Activated CD4-positive, alpha-beta T cell treated with anti-CD3 and anti-CD28 coated beads for 1 hour (primary cell): Measurements from ENCODE around the gene WDR45B.

Experiments used
- DNase-seq: peaks from one replicate; pipeline ENCODE4 v3.0.0-alpha.2; 2020

WDR45B gene

GRCh38 chr17:82619641-82620040 lies 28.6 kb downstream of the WDR45B start:
- no peak for DNase-seq

- no peak for DNase-seq
These were observed 29.0 kb downstream of the WDR45B start for GRCh38 chr17:82619211-82619610.

GRCh38 chr17:82616021-82616711 lies 32.1 kb downstream of the WDR45B start:
- no peak for DNase-seq

DNA sequence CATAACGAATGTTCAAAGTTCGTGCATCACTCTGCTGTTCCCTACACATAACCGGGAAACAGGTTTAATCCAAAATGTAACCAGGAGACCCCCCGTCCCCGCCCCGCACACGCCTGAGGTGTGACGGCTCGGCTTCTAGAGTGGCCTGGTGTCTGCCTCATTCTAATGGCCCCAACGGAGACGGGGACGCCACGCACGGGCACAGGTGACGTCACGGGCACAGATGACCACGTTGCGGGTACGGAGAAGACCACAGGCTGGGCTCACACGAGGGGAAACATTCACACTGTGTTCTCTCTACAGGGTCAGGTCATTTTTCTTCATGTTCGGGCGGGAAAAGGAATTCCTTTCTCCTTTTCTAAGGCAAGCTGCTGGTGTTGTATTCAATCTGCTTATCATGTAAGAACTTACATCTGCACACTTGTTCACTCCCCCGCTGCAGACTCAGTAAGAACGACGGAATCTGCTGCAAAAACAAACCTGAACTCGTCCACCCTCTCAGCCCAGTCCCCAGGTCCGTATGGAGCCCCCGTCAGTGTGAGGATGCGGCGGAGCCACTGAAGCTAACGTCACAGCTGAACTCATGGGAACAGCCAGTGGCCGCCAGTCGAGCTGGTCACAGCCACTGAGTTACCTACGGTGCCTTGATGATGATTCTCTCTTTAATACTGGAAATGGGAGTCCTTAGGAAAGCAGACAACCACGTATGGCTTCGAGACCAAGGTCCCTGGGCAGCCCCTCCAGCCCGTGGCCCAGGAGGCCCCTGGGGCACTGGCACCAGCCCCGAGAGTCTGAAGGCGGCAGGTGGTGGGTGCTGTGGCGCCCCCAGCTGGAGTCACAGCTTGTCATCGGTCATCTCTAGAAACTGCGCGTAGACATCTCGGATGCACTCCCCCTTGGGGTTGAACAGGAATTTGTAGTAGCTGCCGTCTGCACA lies 32.9 kb downstream of the WDR45B start:
- no peak for DNase-seq

DNA sequence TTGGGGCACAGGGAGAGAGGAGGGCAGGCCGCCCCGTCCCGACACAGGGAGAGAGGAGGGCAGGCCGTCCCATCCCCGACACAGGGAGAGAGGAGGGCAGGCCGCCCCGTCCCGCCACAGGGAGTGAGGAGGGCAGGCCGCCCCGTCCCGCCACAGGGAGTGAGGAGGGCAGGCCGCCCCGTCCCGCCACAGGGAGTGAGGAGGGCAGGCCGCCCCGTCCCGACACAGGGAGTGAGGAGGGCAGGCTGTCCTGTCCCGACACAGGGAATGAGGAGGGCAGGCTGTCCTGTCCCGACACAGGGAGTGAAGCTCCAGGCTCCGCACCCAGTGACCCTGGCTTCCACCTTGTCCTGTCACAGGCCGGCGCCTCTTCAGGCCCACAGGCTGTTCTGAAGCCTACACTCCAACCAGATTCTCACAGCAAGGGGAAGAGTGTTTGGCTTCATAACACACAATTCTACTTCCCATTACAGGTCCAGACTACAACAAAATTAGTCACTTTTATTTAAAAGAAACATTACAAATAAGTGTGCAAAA lies 34.1 kb downstream of the WDR45B start:
- DNase-seq = no peak

- DNase-seq = no peak
These were observed 34.8 kb downstream of the WDR45B start for GRCh38 chr17:82613283-82614094.

DNA sequence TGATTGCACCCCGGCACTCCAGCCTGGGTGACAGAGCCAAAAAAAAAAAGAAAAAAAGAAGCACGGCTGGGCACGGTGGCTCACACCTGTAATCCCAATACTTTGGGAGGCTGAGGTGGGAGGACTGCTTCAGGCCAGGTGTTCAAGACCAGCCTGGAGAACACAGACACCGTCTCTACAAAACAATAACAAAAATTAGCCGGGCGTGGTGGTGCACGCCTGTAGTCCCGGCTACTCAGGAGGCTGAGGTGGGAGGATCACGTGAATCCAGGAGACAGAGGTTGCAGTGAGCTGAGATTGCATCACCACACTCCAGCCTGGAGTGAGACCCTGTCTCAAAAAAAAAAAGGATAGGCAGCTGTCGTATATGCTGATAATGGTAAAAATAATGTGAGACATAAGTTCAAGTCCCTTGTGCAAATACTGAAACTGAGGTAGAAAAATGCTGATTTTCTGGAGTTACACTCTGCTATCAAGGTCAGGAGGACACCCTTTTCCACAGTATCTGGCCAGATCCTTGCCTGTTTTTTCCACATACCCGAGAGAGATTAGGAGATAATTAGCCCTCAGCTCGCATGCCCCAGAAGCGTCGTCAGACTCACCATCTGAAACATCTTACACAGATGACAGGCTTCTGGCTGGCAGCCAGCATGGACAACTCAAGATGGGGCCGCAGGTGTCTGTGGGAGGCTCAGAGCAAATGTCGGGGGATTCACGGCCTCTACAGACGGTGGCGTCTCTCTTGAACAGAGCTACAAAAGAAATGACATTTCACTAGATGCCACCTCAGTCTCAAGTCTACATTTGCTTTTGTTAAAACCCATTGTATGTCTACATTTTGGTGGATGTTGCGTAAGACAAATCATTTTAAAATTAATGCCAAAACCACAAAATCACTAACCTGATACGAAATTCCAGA lies 36.8 kb downstream of the WDR45B start:
- DNase-seq = no peak

DNA sequence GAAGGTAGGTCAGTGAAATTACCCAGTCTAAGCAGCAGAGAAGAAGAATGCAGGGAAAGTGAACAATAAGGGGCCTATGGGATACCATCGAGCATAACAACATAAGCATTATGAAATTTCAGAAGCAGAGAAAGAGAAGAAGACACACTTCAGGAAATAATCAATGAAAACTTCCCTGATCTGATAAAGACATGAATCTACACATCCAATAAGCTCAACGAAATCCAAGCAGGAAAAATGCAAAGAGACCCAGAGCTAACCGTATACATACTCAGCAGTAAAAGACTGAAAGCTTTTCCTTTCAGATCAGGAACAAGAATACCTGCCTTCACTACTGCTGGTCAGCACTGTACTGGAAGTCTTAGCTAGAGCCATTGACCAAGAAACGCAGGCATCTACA lies 38.6 kb downstream of the WDR45B start:
- no peak for DNase-seq

DNA sequence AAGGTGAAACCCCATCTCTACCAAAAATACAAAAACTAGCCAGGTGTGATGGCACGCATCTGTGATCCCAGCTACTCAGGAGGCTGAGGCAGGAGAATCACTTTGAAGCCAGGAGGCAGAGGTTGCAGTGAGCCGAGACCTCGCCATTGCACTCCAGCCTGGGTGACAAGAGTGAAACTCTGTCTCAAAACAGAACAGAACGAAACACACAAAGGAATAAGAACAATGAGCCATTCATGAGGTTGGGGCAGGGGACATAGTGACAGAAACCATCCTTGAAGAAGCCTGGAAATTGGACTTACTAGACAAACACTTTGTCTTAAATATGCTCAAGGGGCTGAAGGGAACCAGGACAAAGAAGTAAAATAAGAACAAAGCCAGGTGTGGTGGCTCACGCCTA lies 39.4 kb downstream of the WDR45B start:
- no peak for DNase-seq

- DNase-seq = no peak
These were observed 42.2 kb downstream of the WDR45B start for GRCh38 chr17:82605939-82606600.

DNA sequence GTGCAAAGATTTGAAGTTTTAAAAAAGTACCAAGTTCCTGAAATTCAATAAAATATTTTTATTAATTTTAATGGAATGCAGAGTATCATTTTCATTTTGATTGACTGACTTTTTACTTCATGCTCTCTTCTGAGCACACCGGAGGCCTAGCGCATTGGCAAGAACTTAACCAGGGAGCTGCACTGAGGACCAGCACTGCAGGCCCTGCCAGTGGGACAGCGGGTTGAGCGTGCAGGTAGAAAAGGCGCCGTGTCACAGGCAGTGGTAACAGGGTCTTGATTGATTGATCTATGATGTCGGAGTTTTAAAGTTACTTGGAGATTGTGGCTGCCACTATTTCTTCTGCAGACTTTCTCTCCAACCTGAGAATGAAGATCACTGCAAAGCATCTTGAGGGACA lies 43.7 kb downstream of the WDR45B start:
- no peak for DNase-seq

- no peak for DNase-seq
These were observed 44.2 kb downstream of the WDR45B start for GRCh38 chr17:82603981-82604448.

- DNase-seq = no peak
These were observed 45.1 kb downstream of the WDR45B start for GRCh38 chr17:82602986-82603710.

GRCh38 chr17:82602487-82602886 lies 45.8 kb downstream of the WDR45B start:
- no peak for DNase-seq

DNA sequence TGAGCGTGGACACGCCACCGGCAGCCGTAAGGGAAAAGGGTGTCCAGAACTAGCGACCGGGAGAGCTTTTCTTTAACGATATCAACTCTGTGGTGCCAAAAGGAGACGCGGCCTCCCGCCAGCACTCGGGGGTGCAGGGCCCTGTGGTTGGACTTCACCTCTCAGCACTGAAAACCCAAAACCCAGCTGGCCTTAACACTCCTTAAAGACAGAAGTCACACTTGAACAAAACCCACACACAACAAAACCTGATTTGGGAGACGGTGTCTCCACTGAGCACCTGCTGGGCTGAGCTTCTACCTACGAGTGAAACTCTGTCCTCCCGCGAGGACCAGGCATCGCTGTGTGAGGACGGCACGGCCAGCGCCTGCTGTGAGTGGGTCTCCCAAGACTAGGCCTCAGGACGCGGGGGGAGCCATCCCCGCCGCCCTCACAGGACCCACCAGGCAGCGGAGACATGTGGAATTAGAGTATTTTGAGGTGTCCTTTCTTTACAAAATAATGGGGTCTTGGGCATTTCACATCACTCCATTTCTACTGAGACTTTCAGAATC lies 46.7 kb downstream of the WDR45B start:
- DNase-seq = no peak

- no peak for DNase-seq
These were observed 47.4 kb downstream of the WDR45B start for GRCh38 chr17:82600731-82601446.

DNA sequence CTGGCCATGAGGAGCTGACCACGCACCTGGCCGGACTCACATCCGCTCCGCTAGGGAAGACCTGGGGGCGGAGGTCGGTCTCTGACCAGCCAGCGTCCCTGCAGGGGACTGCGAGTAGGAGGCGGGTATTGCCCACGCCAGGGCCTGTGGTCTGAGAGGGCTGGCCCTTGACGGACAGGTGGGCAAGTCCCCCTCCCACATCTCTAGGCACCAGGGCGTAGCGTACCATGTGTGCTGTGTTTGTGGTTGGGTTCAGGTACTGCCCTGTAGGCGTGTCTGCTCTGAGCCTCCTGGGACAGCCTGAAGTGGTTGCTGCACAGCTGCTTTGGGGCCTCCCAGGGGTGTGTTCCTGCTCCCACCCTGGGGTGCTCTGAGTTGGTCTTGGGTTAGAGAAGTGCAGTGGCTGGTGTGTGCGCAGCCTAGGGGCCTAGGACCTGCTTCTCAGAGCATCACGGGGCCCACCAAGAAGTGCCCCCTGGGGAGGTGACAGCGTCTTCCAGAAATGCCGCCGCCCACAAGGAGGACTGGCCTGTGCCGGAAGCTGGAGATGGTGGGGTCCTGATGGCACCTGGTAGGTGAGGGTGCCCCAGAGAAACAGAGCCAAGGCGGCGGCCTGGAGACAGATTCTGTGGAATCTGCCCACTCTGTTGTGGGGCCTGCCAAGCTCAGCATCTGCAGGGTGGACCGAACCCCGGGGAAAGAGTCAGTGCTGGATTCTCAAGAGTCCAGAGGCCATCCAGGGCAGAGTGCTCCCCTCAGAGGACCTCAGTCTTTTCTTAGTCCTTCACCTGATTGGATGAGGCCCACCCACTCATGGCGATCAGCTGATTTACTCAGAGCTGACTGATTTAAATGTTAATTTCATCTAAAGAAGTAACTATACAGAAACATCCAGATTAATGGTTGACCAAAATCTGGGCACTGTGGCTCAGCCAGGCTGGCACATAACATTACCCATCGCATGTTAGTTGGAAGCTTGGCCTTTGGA lies 48.3 kb downstream of the WDR45B start:
- no peak for DNase-seq
